Natural killer cell (primary cell): ENCODE data around the gene P2RX6. TPM values are rescaled to one million over a fixed set of nuclear protein-coding genes. Genes with fewer than 3 reads are reported as not detected.
A peak's percentile ranks its signal among the peaks of the same experiment; 100 is the strongest.

ENCODE experiments used
- ATAC-seq, 3 donors: fragments of 150-1000 bp in 2 of 3; fragments of 200-7000 bp in 1 of 3; cut with Tn5 transposase; 1 replicate in 1 of 3; 2 replicates in 2 of 3; pipeline ENCODE4 v1.10.0; 2021; ENCODE audit warnings: mild to moderate bottlenecking in 2 of 3, moderate library complexity in 2 of 3
- DNase-seq, 2 donors: peaks; one replicate each; pipeline versions ENCODE4 v3.0.0 to v3.0.0-alpha.2; 2013 to 2021; ENCODE audit warnings: mixed read lengths in 1 of 2
- H3K27ac ChIP-seq: one replicate; pipeline ENCODE4 v1.5.1; 2013; ENCODE audit warnings: mild to moderate bottlenecking, low read length
- H3K27me3 ChIP-seq: one replicate; pipeline ENCODE4 v1.6.1; 2013; ENCODE audit warnings: low read length; ENCODE audit not compliant: control insufficient read depth, insufficient read depth
- H3K36me3 ChIP-seq: one replicate; pipeline ENCODE4 v1.6.1; 2013; ENCODE audit warnings: low read length; ENCODE audit not compliant: control insufficient read depth, insufficient read depth
- H3K4me1 ChIP-seq: one replicate; pipeline ENCODE4 v1.6.1; 2013; ENCODE audit warnings: low read length; ENCODE audit not compliant: control insufficient read depth, insufficient read depth
- H3K4me3 ChIP-seq: one replicate; pipeline ENCODE4 v1.5.1; 2013; ENCODE audit warnings: low read length
- H3K9me3 ChIP-seq: one replicate; pipeline ENCODE4 v1.6.1; 2013; ENCODE audit warnings: low read length; ENCODE audit not compliant: control insufficient read depth, insufficient read depth
- H3K27ac Mint-ChIP-seq, 2 donors: one replicate each; pipeline ENCODE4 v1.8.0; 2022; ENCODE audit warnings: mild to moderate bottlenecking in 2 of 2, mixed read lengths in 2 of 2, moderate library complexity in 1 of 2
- H3K27me3 Mint-ChIP-seq, 2 donors: one replicate each; pipeline ENCODE4 v1.8.0; 2022; ENCODE audit warnings: low read depth in 2 of 2, mixed read lengths in 2 of 2
- H3K36me3 Mint-ChIP-seq: one replicate; pipeline ENCODE4 v1.8.0; 2022; ENCODE audit warnings: mixed read lengths
- H3K4me1 Mint-ChIP-seq, 2 donors: one replicate each; pipeline ENCODE4 v1.8.0; 2022; ENCODE audit warnings: mixed read lengths in 2 of 2
- H3K4me3 Mint-ChIP-seq: one replicate; pipeline ENCODE4 v1.8.0; 2022; ENCODE audit warnings: mild to moderate bottlenecking, moderate library complexity, mixed read lengths
- H3K9me3 Mint-ChIP-seq, 2 donors: one replicate each; pipeline ENCODE4 v1.8.0; 2022; ENCODE audit warnings: mixed read lengths in 2 of 2
- CTCF ChIP-seq: fragments of 200-600 bp; IDR thresholded peaks from one replicate; pipeline ENCODE4 v1.8.0; 2022; ENCODE audit warnings: antibody characterized with exemption
- WGBS: methylation state at CpG from one replicate; pipeline ENCODE4 v1.1.7; 2013; ENCODE audit warnings: missing lambda C conversion rate; ENCODE audit not compliant: insufficient coverage; 5-methylcytosine and 5-hydroxymethylcytosine counted together
- intact Hi-C: fragments of 100-400 bp; cut with micrococcal nuclease; formaldehyde crosslinking; loops from one replicate; pipeline ENCODE4 v1.14.2; 2022
- total RNA-seq, 4 donors: library from RNA; stranded (reverse); fragments of 120-200 nt in 1 of 4; gene quantifications; one replicate each; pipeline versions ENCODE4 v1.2.3 to v1.2.4, GENCODE V29; 2013 to 2022

P2RX6 gene
- total RNA-seq, 3 donors from 2014 or later (not counting 1 experiment from before 2014, with no cell fraction given): 0.14 to 0.93 (median 0.18) TPM

- TF ChIP-seq CTCF: no peak
- no peak overlapping the region for H3K27ac Mint-ChIP-seq
- no peak for ATAC-seq
Measured at GRCh38 chr22:20996031-20996410, 18.9 kb upstream of the P2RX6 start.

GRCh38 chr22:20996598-20997535 lies 18.1 kb upstream of the P2RX6 start:
- H3K4me3 Mint-ChIP-seq: no peak overlapping the region

More at GRCh38 chr22:20996031-20996410, 18.9 kb upstream of the P2RX6 start:
- intact Hi-C loops: no loop called here
- H3K36me3 ChIP-seq: peaks cover 38% of the 10 kb centered on the region
- H3K9me3 Mint-ChIP-seq: no peaks in the 10 kb centered on the region
- H3K4me1 Mint-ChIP-seq: peaks cover 2 to 11% of the 10 kb centered on the region in 2 donors
- H3K4me3 ChIP-seq: no peak overlapping the region
- peaks cover 17% of the 10 kb centered on the region for H3K4me1 ChIP-seq
- H3K4me3 Mint-ChIP-seq: no peak overlapping the region
- no peak for DNase-seq
- no peaks in the 10 kb centered on the region for H3K36me3 Mint-ChIP-seq
- H3K27ac ChIP-seq: no peak overlapping the region
- H3K9me3 ChIP-seq: no peaks in the 10 kb centered on the region
- WGBS: 98% methylated on average over 10 of the region's 10 CpGs
- H3K27me3 Mint-ChIP-seq: no peaks in the 10 kb centered on the region
- H3K27me3 ChIP-seq: no peaks in the 10 kb centered on the region

GRCh38 chr22:20997536-20998257 lies 17.3 kb upstream of the P2RX6 start:
- Histone ChIP-seq H3K27ac (no peak overlapping the region), H3K4me3 (no peak overlapping the region), H3K9me3 (no peaks in the 10 kb centered on the region), H3K36me3 (peaks cover 26% of the 10 kb centered on the region), H3K4me1 (peaks cover 25% of the 10 kb centered on the region), H3K27me3 (no peaks in the 10 kb centered on the region)
- intact Hi-C loops: no loop called here
- Mint-ChIP-seq H3K36me3 (no peaks in the 10 kb centered on the region), H3K27me3 (no peaks in the 10 kb centered on the region), H3K4me1 (peaks cover 18 to 25% of the 10 kb centered on the region in 2 donors), H3K27ac (peak overlapping the region in 1 of 2 donors; percentile 75), H3K9me3 (no peaks in the 10 kb centered on the region), H3K4me3 (no peak overlapping the region)
- 93% methylated on average over 13 of the region's 13 CpGs for WGBS
- ATAC-seq: no peak
- DNase-seq: no peak
- TF ChIP-seq CTCF: no peak

More at GRCh38 chr22:20996598-20997535, 18.1 kb upstream of the P2RX6 start:
- Histone ChIP-seq H3K27ac (no peak overlapping the region), H3K4me1 (peaks cover 23% of the 10 kb centered on the region), H3K9me3 (no peaks in the 10 kb centered on the region), H3K36me3 (peaks cover 35% of the 10 kb centered on the region), H3K4me3 (no peak overlapping the region), H3K27me3 (no peaks in the 10 kb centered on the region)
- Mint-ChIP-seq H3K36me3 (no peaks in the 10 kb centered on the region), H3K4me1 (peaks cover 9 to 20% of the 10 kb centered on the region in 2 donors), H3K27ac (no peak overlapping the region), H3K9me3 (no peaks in the 10 kb centered on the region), H3K27me3 (no peaks in the 10 kb centered on the region)
- TF ChIP-seq CTCF: no peak
- ATAC-seq: no peak
- intact Hi-C loops: no loop called here
- 96% methylated on average over 27 of the region's 27 CpGs for WGBS
- DNase-seq: no peak
